ENCODE results near the gene CABP1.

DNA sequence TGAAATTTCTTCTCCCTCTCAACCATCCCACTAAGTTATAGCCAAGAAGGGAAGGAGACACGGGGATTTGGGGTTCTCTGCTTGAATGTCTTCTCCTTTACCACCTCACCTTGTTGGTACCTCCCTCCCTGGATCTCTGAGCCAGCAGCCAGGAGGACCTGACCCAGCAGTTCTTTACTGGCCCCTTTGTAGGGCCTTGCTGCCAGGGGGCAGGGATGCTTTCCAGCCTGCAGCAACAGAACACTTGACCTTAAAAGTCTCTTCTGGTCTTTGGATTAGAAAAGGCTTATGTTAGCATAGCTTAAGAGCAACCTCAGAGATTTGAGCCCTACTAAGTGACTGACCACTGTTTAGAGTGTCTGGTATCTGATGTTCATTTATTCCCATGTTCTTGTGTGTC lies 56.9 kb downstream of the CABP1 start:
- TF ChIP-seq, protein P1, sequence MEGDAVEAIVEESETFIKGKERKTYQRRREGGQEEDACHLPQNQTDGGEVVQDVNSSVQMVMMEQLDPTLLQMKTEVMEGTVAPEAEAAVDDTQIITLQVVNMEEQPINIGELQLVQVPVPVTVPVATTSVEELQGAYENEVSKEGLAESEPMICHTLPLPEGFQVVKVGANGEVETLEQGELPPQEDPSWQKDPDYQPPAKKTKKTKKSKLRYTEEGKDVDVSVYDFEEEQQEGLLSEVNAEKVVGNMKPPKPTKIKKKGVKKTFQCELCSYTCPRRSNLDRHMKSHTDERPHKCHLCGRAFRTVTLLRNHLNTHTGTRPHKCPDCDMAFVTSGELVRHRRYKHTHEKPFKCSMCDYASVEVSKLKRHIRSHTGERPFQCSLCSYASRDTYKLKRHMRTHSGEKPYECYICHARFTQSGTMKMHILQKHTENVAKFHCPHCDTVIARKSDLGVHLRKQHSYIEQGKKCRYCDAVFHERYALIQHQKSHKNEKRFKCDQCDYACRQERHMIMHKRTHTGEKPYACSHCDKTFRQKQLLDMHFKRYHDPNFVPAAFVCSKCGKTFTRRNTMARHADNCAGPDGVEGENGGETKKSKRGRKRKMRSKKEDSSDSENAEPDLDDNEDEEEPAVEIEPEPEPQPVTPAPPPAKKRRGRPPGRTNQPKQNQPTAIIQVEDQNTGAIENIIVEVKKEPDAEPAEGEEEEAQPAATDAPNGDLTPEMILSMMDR (IDR thresholded peaks at IDR 0.05; ENCODE audit: low read length) = no peak
- TF ChIP-seq EZH2 (IDR thresholded peaks at IDR 0.05; ENCODE audit: borderline replicate concordance, low read length) = no peak

Measured in OCI-LY1 (cell line).